Activated T-cell treated with anti-CD3 and anti-CD28 coated beads for 48 hours (primary cell): ENCODE results near the gene RNU11.
"Not testable (repeated sequence)": the region's sequence is repeated elsewhere in the genome, so short reads cannot be mapped to it uniquely, and the experiment has no call there.

Experiments
- DNase-seq: peaks from one replicate; pipeline ENCODE4 v3.0.0-alpha.2; 2020; ENCODE audit warnings: low read depth

Gene RNU11

DNA sequence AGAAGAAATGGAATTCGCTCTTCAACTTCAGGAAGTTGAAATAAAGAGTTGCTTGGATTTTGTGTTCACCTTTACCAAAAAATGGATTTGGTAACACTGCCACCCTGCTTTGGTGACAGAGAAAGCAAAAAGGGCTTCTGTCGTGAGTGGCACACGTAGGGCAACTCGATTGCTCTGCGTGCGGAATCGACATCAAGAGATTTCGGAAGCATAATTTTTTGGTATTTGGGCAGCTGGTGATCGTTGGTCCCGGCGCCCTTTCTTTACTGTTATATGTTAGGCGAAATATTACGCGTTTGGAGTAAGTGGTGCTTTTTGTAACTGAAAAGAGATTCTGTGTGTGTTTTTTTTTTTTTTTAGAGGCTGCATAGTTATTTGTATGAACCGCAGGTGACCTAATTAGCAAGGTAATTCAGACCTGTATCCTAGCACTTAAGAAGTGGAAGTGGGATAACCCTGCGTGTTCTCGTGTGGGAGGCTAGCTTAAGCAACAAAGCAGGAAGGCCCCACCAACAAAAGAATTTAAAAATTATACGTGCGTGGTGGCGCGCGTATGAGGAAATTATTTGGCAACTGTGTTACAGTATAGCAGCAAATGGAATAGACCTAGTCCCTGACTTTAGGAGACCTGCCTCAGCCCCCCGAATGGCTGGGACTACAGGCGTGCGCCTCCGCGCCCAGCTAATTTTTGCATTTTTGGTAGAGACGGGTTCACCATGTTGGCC is at the start of gene RNU11:
Gene RNU11, plus strand, starts transcription at position 127 of the 725 bp plus-strand sequence.
- peak; percentile 73 for DNase-seq

- DNase-seq, result no peak
These were observed 46.7 kb upstream of the RNU11 start for GRCh38 chr1:28601696-28602095.

GRCh38 chr1:28602536-28603439 is 45.6 kb upstream of the RNU11 start:
- no peak for DNase-seq

- no peak for DNase-seq
These were observed 44.0 kb upstream of the RNU11 start for GRCh38 chr1:28604411-28604810.

- DNase-seq, result no peak
These were observed 43.4 kb upstream of the RNU11 start for GRCh38 chr1:28604962-28605361.

- DNase-seq, result no peak
These were observed 41.6 kb upstream of the RNU11 start for GRCh38 chr1:28606771-28607170.

DNA sequence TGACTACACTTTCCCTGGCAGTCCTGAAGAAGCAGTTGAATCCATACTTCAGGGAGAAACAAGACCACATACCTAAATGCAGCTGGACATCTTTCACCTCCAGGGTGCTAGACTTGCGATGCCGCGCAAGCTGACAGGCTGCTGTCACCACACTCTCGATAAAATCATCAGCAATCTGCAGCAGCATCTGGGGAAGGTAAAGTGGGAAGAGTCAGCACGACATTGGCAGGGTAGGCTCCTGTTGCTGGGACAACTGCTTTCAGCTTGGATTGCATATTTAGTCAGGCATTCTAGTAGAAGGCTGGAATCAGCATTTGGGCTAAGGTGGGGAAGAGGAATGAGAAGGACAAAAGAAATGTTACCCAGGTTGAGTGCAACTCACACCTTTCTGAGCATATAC is 35.2 kb upstream of the RNU11 start:
- no peak for DNase-seq

DNA sequence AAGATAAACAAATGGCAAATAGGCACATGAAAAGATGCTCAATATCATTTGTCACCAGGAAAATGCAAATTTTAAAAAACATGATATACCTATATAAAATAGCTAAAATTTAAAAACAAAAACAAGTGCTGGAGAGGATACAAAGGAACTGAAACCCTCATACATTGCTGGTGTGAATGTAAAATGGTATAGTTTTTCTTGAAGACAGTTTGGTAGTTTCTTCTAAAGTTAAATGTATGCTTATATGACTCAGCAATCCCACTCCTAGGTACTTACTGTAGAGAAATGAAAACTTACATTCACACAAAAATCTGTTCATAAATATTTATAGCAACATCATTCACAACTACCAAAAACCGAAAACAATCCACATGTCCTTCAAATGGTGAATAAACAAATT is 16.7 kb upstream of the RNU11 start:
- DNase-seq, result no peak

GRCh38 chr1:28632560-28632959 is 15.8 kb upstream of the RNU11 start:
- DNase-seq, result no peak

DNA sequence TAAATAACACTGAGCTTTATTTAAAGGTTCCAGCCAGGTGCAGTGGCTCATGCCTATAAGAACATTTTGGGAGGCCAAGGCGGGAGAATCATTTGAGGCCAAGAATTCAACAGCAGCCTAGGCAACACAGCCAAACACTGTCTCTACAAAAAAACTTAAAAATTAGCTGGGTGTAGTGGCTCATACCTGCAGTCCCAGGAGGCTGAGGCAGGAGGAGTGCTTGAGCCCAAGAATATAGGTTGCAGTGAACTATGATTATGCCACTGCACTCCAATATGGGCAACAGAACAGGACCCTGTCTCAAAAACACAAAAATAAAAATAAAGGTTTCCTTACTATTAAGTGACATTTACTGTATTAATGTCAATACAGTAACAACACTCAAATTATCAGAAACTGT is 7.6 kb upstream of the RNU11 start:
- peak; percentile 9 for DNase-seq

DNA sequence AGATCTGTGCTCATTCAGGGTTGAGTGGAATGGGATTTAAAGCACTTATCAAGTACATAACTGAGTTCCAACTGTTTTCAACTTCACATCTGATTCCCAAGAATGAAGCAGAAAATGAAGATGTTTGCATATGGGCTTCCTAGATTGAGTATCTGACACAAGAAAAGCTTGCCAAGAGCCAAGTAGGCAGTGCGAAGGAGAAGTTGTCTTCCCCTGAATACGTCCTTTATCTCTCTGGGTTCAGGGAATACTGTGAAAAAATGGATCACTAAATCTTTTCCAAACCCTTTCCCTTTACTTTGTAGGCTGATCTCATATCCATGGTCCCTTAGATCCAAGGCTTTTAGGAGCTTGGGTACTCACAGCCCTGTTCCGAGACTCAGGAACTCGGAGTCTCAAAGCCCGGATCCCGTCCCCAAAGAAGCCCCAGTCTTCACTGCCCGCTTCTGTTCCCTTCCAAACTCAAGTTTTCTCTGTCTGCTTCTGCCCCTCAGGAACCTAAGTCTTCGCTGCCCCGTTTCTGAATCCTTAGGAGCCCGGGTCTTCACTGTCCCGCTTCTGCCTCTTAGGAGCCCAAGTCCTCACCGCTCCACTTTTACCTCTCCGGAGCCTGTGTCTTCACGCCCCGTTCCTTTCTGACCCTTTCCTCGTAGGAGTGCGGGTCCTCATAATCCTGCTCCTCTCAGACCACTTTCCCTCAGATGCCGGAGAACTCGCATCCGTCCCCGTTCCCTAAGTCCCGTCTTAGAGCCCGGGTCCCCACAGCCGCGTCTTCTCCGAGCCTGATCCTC is 6.1 kb upstream of the RNU11 start:
- no peak for DNase-seq

DNA sequence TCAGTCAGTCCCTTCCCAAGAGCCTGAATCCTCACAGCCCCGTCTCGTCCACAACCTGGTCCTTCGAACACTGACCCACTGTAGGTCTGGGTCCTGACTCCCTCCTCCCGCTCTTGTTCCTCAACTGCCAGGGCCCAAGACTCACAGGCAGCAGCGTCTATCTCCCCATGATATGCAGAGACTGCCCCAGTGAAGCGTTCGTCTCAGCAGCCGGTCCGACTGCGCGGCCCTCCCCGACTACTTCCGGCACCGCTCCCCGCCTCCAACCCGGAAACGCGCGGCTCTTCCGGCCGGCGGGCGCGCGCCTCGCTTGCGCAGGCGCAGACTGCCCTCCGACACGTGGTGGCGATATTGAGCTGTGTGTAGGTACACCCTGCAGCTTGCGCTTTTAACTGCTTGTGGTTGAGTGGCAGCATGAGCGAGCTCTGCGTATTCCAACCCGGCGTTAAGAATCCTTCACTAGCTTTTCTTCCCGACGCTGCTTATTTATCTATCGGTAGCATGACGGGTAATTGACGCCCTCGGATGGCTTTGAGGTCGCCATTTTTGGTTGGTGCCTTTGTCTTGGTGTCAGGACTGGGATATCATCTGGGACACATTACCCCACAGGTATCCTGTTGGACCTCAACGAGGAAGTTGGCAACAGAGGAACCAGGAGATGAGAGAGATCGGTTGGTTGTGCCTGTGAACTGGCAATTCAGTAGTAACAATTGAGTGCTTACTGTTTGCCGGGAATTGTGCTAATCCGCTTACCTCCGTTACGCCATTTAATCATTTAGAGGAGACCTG is 5.4 kb upstream of the RNU11 start, which contains the start of gene TAF12:
Gene TAF12, minus strand, starts transcription at position 221 of the 789 bp plus-strand sequence. CDS start 20,986 bp downstream, outside the sequence.
- peak; percentile 92 for DNase-seq

DNA sequence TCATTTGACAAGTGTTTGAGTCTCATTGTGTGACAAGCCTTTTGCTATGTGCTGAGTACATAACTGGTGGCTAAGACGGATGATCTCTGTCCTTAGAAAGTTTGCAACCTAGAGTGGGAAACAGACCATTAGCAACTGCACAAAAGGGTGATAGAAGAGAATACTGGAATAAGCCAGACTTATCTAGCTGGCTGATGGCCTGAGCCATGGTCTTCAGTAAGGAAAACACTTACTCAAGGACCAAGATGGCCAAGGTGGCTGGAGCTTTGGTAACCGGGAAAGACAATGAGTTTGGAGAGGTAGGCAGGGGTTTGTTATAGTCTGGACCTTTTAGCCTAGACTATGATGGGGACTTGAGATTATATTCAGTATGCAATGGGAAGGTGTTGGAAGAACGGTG is 3.9 kb upstream of the RNU11 start:
- no peak for DNase-seq

GRCh38 chr1:28645406-28645805 is 3.0 kb upstream of the RNU11 start:
- not testable (repeated sequence) for DNase-seq

DNA sequence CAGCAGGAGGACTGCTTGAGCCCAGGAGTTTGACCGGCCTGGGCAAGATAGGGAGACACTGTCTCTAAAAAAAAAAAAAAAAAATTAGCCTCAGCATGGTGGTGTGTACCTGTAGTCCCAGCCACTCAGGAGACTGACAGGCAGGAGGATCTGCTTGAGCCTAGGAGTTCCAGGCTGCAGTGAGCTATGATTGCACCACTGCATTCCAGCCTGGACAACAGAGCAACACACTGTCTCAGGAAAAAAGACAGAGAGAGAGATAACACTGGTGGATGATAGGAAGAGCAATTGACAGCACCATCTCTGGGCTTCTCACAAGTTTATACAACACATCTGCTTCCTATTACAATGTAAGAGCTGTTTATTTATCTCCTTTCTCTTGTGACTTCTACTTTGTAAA is 2.4 kb upstream of the RNU11 start:
- no peak for DNase-seq

- peak; percentile 86 for DNase-seq
These were observed 359 bp upstream of the RNU11 start for GRCh38 chr1:28648008-28648473.

DNA sequence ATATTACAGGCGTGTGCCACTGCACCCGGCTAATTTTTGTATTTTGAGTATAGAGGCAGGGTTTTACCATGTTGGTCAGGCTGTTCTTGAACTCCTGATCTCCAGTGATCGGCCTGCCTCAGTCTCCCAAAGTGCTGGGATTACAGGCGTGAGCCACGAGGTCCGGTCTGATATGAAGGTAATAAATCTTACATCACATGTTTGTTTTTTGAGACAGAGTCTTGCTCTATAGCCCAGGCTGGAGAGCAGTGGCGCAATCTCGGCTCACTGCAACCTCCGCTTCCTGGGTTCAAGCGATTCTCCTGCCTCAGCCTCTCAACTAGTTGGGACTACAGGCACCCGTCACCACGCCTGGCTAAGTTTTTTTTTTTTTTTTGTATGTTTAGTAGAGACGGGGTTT is 4.7 kb downstream of the RNU11 start:
- not testable (repeated sequence) for DNase-seq

DNA sequence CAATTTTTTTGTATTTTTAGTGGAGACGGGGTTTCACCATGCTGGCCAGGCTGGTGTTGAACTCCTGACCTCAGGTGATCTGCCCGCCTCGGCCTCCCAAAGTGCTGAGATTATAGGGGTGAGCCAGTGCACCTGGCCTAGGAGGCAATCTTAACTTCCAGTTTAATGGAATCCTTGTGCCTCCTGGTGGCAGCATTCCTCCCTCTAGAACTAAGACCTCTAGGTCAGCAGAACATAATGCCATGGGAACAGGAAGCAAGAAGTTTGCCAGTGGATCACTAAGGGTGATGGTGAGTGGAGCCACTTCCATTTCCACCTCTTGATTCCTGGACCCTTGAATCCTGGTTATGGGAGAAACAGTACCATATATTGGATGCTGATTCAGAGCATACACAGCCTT is 5.5 kb downstream of the RNU11 start:
- DNase-seq, result not testable (repeated sequence)

GRCh38 chr1:28655448-28656311 is 7.3 kb downstream of the RNU11 start:
- DNase-seq, result not testable (repeated sequence)

GRCh38 chr1:28656335-28656734 is 7.9 kb downstream of the RNU11 start:
- DNase-seq, result no peak
